ENCODE measurements around the gene ATOH8. TPM values are rescaled to one million over a fixed set of nuclear protein-coding genes. Genes with fewer than 3 reads are reported as not detected.

The ATOH8 gene
- 0.23 to 0.81 TPM (median 0.57 TPM) in 3 replicates for total RNA-seq (2021)
- percentile 14 among the genes with signal in this experiment for Bru-seq, nascent RNA
- long read RNA-seq, experiment 1, partial matches to known transcripts, result 0 of 1 reads
- long read RNA-seq, experiment 1, other reads (novel, unspliced or antisense), result 0 of 1 reads
- long read RNA-seq, experiment 2, result 0 reads
- long read RNA-seq, experiment 3, result 0 reads

GRCh38 chr2:85753525-85754312 lies at the start of gene ATOH8:
Gene ATOH8, plus strand, starts transcription at chr2:85753991. Its CDS starts 199 bp downstream, at chr2:85754190.
- CTCF ChIA-PET, result interaction anchor here (0.5 to 6.2 kb wide), 16 partner anchors 9 to 367 kb away, joined by 3 to 126 read pairs (median 6); no protein-coding TSS in a partner anchor
- DNase-seq (ENCODE audit: low spot score) (peak; percentile 75), ATAC-seq (peak; percentile 30)
- no peak within 1 kb of the TSS for H3K27ac Mint-ChIP-seq
- POLR2A ChIA-PET, result interaction anchor here (0.7 to 1.3 kb wide), 4 partner anchors 11 to 361 kb away, joined by 3 to 5 read pairs (median 4); partner anchors contain the start of gene C2orf68
- no peaks in the 10 kb centered on the region for H3K9me3 Mint-ChIP-seq
- peak within 1 kb of the TSS; percentile 90 for H3K4me3 Mint-ChIP-seq
- H3K4me1 Mint-ChIP-seq, result peaks cover 9% of the 10 kb centered on the region
- H3K36me3 Mint-ChIP-seq, result no peaks in the 10 kb centered on the region
- peaks cover 78% of the 10 kb centered on the region for H3K27me3 Mint-ChIP-seq (ENCODE audit: low read depth)
- peak; percentile 84 for TF ChIP-seq USF1 (CRISPR knock-in tag; IDR thresholded peaks at IDR 0.05)
- TF ChIP-seq ZNF219 (CRISPR knock-in tag; IDR thresholded peaks at IDR 0.05; ENCODE audit: borderline replicate concordance), result 0 out of 2 replicates have a peak, but pooled peaks have one; percentile 37
- TF ChIP-seq ZBTB21 (CRISPR knock-in tag; IDR thresholded peaks at IDR 0.05; ENCODE audit: borderline replicate concordance), result no peak
- no peak for TF ChIP-seq SMAD4 (CRISPR knock-in tag; IDR thresholded peaks at IDR 0.05)
- TF ChIP-seq USF2 (CRISPR knock-in tag; IDR thresholded peaks at IDR 0.05), result peak; percentile 87
- TF ChIP-seq FOXJ3 (CRISPR knock-in tag; IDR thresholded peaks at IDR 0.05; ENCODE audit: borderline replicate concordance), result no peak
- no peak for TF ChIP-seq GTF2I (CRISPR knock-in tag; conservative IDR thresholded peaks at IDR 0.05)
- TF ChIP-seq ZNF423 (CRISPR knock-in tag; IDR thresholded peaks at IDR 0.05), result 0 out of 2 replicates have a peak, but pooled peaks have one; percentile 34
- no peak for TF ChIP-seq STAT6 (CRISPR knock-in tag; conservative IDR thresholded peaks at IDR 0.05; ENCODE audit: low read depth)
- TF ChIP-seq ZNF317 (CRISPR knock-in tag; IDR thresholded peaks at IDR 0.05; ENCODE audit: borderline replicate concordance, low read depth), result no peak

- CTCF ChIA-PET, result interaction anchor here (1.2 to 1.8 kb wide), 3 partner anchors 18 to 123 kb away, joined by 3 to 5 read pairs (median 4); no protein-coding TSS in a partner anchor
These were observed 49.8 kb upstream of the ATOH8 start for GRCh38 chr2:85704038-85704437.

More at GRCh38 chr2:85704038-85704437, 49.8 kb upstream of the ATOH8 start:
- peaks cover 4% of the 10 kb centered on the region; the same call in 1 of the 2 replicates for H3K9me3 Mint-ChIP-seq
- DNase-seq (ENCODE audit: low spot score) (no peak), ATAC-seq (no peak)
- H3K27me3 Mint-ChIP-seq (ENCODE audit: low read depth), result peaks cover 12% of the 10 kb centered on the region
- POLR2A ChIA-PET, result no interaction called here
- H3K27ac Mint-ChIP-seq, result no peak overlapping the region
- H3K4me3 Mint-ChIP-seq, result no peak overlapping the region
- peaks cover 28% of the 10 kb centered on the region for H3K4me1 Mint-ChIP-seq
- no peaks in the 10 kb centered on the region for H3K36me3 Mint-ChIP-seq
- no peak for TF ChIP-seq ERG (CRISPR knock-in tag; IDR thresholded peaks at IDR 0.05)
- no peak for TF ChIP-seq ATF3 (CRISPR knock-in tag; conservative IDR thresholded peaks at IDR 0.05)
- TF ChIP-seq RORB (CRISPR knock-in tag; IDR thresholded peaks at IDR 0.05), result no peak
- no peak for TF ChIP-seq OVOL2 (CRISPR knock-in tag; IDR thresholded peaks at IDR 0.05; ENCODE audit: borderline replicate concordance)
- TF ChIP-seq E2F4 (CRISPR knock-in tag; IDR thresholded peaks at IDR 0.05; ENCODE audit: borderline replicate concordance, low read depth), result no peak
